ENCODE measurements around the gene TBX10.

DNA sequence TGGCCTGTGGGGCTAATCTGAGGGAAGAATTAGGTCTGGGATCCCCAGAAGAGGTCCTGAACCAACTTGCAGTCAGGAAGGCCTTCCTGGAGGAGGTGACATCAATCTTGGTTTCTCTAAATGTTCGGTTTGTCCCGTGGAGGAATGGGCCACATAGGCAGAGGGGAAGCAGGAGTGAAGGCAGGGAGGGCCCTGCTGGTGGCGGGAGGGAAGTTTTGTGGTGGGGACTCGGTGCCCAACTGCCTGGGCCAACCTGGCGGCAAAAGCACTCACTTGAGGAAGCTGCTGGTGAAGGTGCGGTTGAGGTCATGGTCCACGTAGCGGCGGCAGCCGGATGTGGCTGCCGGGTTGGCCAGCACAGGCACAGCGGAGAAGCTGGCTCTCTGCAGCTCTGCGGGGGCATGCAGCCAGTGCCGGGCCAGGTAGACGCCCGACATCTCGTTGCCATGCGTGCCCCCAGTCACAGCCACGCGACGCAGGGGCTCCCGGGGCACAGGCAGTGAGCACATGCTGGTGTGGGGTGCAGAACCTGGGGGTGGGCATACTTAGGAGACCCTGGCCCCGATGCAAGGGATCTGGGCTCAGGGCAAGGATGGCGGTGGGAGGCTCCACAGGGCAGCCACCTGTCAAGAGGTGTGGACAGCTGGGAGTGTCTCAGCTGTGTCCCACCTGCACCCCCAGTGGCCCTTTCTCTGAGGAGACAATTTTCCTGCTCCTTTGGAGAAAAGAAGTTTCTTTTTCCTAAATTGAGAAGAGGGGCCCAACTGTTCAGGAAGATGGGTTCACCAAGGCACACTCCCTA lies 7.2 kb upstream of the TBX10 start:
- TF ChIP-seq ZNF274 (IDR thresholded peaks at IDR 0.05; ENCODE audit: low read depth, low read length) = no peak
- no peak for TF ChIP-seq YY1 (IDR thresholded peaks at IDR 0.05; ENCODE audit: insufficient read depth, insufficient read length)

Data from NT2/D1 (cell line).